K562 (cell line): ENCODE data around the gene SMARCD2. TPM values are rescaled to one million over a fixed set of nuclear protein-coding genes. Genes with fewer than 3 reads are reported as not detected.
A peak's percentile ranks its signal among the peaks of the same experiment; 100 is the strongest.

Experiments used
- ARNT ChIP-seq, 2 experiments: fragments of 450-650 bp; IDR thresholded peaks; 2 replicates each; pipeline ENCODE4 v1.6.1; 2016; ENCODE audit warnings: mild to moderate bottlenecking in 1 of 2
- ESRRB ChIP-seq: fragments of 250-450 bp; sonication (Bioruptor Pico); IDR thresholded peaks from 2 replicates; pipeline ENCODE4 v1.5.0; 2020; ENCODE audit warnings: mild to moderate bottlenecking, moderate library complexity, borderline replicate concordance
- EZH2 ChIP-seq: IDR thresholded peaks from 2 replicates; pipeline ENCODE4 v1.6.1; 2012; ENCODE audit warnings: low read depth, mild to moderate bottlenecking, inconsistent platforms, low read length, borderline replicate concordance
- GABPA ChIP-seq: fragments of 200-800 bp; sonication (Bioruptor generic); conservative IDR thresholded peaks from 2 replicates; pipeline ENCODE4 v1.6.1; 2016; ENCODE audit warnings: low read depth, missing genetic modification characterization, missing compliant biosample characterization
- GATAD2A ChIP-seq: fragments of 450-650 bp; IDR thresholded peaks from 2 replicates; pipeline ENCODE4 v1.6.1; 2017
- MEF2A ChIP-seq: IDR thresholded peaks from 2 replicates; pipeline ENCODE4 v1.6.1; 2011; ENCODE audit warnings: low read depth, mild to moderate bottlenecking, low read length, moderate library complexity; ENCODE audit not compliant: control insufficient read depth
- RBM25 ChIP-seq: fragments of 200-400 bp; formaldehyde crosslinking; IDR thresholded peaks from 2 replicates; pipeline ENCODE4 v1.6.1; 2018; ENCODE audit warnings: low read length, low read depth, moderate library complexity; ENCODE audit not compliant: severe bottlenecking
- RBM39 ChIP-seq: fragments of 200-400 bp; formaldehyde crosslinking; optimal IDR thresholded peaks from 2 replicates; pipeline ENCODE3; 2018; ENCODE audit warnings: low read depth, low read length
- SMAD1 ChIP-seq: fragments of 150-350 bp; IDR thresholded peaks from 2 replicates; pipeline ENCODE4 v1.6.1; 2014; ENCODE audit warnings: low read length, low read depth; ENCODE audit not compliant: partially characterized antibody
- TBP ChIP-seq: optimal IDR thresholded peaks from 2 replicates; pipeline ENCODE3; 2011; ENCODE audit warnings: low read depth, low read length, improper control_type of control experiment
- XRCC4 ChIP-seq: IDR thresholded peaks from one replicate; pipeline ENCODE4 v1.6.1; 2011; ENCODE audit not compliant: insufficient read depth, insufficient read length; ENCODE audit errors: extremely low read depth
- ZKSCAN1 ChIP-seq: fragments of 150-350 bp; IDR thresholded peaks from 2 replicates; pipeline ENCODE4 v1.6.1; 2016; ENCODE audit warnings: low read depth, low read length
- polyA plus RNA-seq, 8 experiments: library from polyadenylated mRNA; depleted of rRNA in 4 of 8; stranded (reverse) in 5 of 8; unstranded in 3 of 8; fragments of >200 nt; fragmentation: Nextera tagmentation in 2 of 8; fragmentation: Illumina TruSeq in 1 of 8; extraction: Ambion mirVana in 2 of 8; extraction: Trizol in 1 of 8; gene quantifications; 2 replicates each; pipeline versions ENCODE4 v1.2.1 to v1.2.3, GENCODE V29; 2011 to 2014; ENCODE audit warnings: inconsistent platforms in 1 of 8, missing spikeins in 1 of 8
- total RNA-seq, 7 experiments: library from RNA; depleted of rRNA in 6 of 7; stranded (reverse); fragments of >200 nt in 6 of 7; fragmentation: Illumina TruSeq in 2 of 7; extraction: Trizol in 2 of 7; gene quantifications; 2 replicates each; pipeline versions ENCODE4 v1.2.1 to v1.2.3, GENCODE V29; 2011 to 2021; ENCODE audit warnings: low replicate concordance in 1 of 7
- TF ChIP-seq, protein P1 (sequence below): sonication (generic); formaldehyde crosslinking; IDR thresholded peaks from 2 replicates; pipeline ENCODE4 v1.9.0; 2022; ENCODE audit warnings: mild to moderate bottlenecking, missing genetic modification reagents
- TF ChIP-seq, protein P2 (sequence below): fragments of 250-450 bp; sonication (Bioruptor Pico); IDR thresholded peaks from 2 replicates; pipeline ENCODE4 v1.8.0; 2021; ENCODE audit warnings: moderate library complexity, mild to moderate bottlenecking, inconsistent platforms
- TF ChIP-seq, protein P3 (sequence below): fragments of 450-650 bp; IDR thresholded peaks from 2 replicates; pipeline ENCODE4 v1.7.1; 2018; ENCODE audit warnings: mild to moderate bottlenecking, low read depth; ENCODE audit not compliant: partially characterized antibody

Gene SMARCD2
- total and polyA plus RNA-seq, 9 of the 15 experiments (the other 6 are each of a cell fraction or from before 2014, with no cell fraction given) = 1.7 to 114 (median 90.3) TPM

DNA sequence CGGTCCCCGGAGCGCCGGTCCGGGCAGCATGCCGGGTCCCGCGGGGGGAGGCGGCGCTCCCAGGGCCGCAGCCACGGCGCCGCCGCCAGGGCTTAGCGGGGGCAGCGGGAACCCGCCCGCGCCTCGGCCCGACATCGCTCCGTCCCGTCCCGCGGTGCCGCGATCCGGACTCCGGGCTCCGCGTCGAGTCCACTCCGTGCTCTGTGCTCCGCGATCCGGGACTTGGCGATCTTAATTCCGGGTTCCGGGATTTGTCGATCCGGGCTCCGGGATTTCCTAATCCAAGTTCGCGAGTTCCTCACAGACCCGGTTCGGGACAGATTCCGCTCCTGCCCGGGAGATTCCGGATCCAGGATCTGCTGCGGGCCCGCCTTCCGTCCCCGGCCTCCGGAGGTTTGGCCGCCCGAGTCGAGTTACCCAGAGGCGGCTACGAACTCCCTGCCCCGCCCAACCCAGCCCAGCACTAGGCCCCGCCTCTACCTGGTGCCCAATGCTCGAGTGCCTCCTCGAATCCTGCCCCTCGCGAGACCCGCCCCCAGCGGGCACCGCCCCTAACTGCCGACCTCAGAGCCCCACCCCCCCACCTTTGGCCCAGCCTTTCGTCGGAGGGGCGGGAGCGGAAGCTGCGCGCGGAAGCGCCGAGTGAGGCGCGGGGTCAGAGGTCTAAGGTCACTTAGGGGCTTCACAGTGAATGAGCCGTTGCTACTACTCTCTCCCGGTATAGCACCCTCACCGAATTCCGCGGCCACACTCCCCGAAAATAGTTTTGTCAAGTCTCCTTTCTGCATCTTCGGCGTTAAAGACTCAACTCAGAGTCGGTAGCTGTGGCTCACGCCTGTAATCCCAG, at the start of gene SMARCD2 (continued):
- TF ChIP-seq, protein P1, sequence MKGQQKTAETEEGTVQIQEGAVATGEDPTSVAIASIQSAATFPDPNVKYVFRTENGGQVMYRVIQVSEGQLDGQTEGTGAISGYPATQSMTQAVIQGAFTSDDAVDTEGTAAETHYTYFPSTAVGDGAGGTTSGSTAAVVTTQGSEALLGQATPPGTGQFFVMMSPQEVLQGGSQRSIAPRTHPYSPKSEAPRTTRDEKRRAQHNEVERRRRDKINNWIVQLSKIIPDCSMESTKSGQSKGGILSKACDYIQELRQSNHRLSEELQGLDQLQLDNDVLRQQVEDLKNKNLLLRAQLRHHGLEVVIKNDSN (CRISPR knock-in tag) = no peak
- TF ChIP-seq ARNT (IDR thresholded peaks at IDR 0.05) (peak; percentile 75 to 89; a peak in 3 of 4 replicates), RBM39 (peak; percentile 59), EZH2 (no peak), XRCC4 (no peak), GATAD2A (peak; percentile 94), SMAD1 (peak; percentile 77), GABPA (peak; percentile 97), MEF2A (0 out of 2 replicates have a peak, but pooled peaks have one; percentile 33), TBP (peak; percentile 79), ZKSCAN1 (peak; percentile 82; the same call in 1 of the 2 replicates), ESRRB (CRISPR knock-in tag) (no peak), RBM25 (no peak)
- TF ChIP-seq, protein P2, sequence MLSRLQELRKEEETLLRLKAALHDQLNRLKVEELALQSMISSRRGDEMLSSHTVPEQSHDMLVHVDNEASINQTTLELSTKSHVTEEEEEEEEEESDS = no peak
- TF ChIP-seq, protein P3, sequence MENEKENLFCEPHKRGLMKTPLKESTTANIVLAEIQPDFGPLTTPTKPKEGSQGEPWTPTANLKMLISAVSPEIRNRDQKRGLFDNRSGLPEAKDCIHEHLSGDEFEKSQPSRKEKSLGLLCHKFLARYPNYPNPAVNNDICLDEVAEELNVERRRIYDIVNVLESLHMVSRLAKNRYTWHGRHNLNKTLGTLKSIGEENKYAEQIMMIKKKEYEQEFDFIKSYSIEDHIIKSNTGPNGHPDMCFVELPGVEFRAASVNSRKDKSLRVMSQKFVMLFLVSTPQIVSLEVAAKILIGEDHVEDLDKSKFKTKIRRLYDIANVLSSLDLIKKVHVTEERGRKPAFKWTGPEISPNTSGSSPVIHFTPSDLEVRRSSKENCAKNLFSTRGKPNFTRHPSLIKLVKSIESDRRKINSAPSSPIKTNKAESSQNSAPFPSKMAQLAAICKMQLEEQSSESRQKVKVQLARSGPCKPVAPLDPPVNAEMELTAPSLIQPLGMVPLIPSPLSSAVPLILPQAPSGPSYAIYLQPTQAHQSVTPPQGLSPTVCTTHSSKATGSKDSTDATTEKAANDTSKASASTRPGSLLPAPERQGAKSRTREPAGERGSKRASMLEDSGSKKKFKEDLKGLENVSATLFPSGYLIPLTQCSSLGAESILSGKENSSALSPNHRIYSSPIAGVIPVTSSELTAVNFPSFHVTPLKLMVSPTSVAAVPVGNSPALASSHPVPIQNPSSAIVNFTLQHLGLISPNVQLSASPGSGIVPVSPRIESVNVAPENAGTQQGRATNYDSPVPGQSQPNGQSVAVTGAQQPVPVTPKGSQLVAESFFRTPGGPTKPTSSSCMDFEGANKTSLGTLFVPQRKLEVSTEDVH = peak; percentile 12
